Suprapubic skin (tissue), 4 donors: ENCODE measurements around the gene TNS1. TPM values are rescaled to one million over a fixed set of nuclear protein-coding genes. Genes with fewer than 3 reads are reported as not detected.

Source experiments
- DNase-seq, 2 donors: peaks; one replicate each; pipeline ENCODE4 v3.0.0-alpha.2; 2019; ENCODE audit warnings: low spot score in 2 of 2
- H3K27ac ChIP-seq: fragments of 200-600 bp; sonication (generic); one replicate; pipeline ENCODE4 v1.5.1; 2019
- H3K27me3 ChIP-seq: fragments of 200-600 bp; sonication (generic); one replicate; pipeline ENCODE4 v1.5.1; 2019
- H3K36me3 ChIP-seq: fragments of 200-600 bp; sonication (generic); one replicate; pipeline ENCODE4 v1.5.1; 2019
- H3K4me1 ChIP-seq: fragments of 200-600 bp; sonication (generic); one replicate; pipeline ENCODE4 v1.5.1; 2019
- H3K4me3 ChIP-seq: fragments of 200-600 bp; sonication (generic); one replicate; pipeline ENCODE4 v1.5.1; 2019; ENCODE audit warnings: mild to moderate bottlenecking
- H3K9me3 ChIP-seq: fragments of 200-600 bp; sonication (generic); one replicate; pipeline ENCODE4 v1.5.1; 2019
- EP300 ChIP-seq: sonication (generic); formaldehyde crosslinking; IDR thresholded peaks from one replicate; pipeline ENCODE4 v1.6.1; 2017; ENCODE audit warnings: antibody characterized with exemption
- POLR2A ChIP-seq, 2 donors: fragments of 450-650 bp; IDR thresholded peaks; one replicate each; pipeline ENCODE4 v1.6.1; 2017; ENCODE audit warnings: antibody characterized with exemption in 2 of 2, mild to moderate bottlenecking in 2 of 2, moderate library complexity in 2 of 2
- POLR2AphosphoS5 ChIP-seq, 3 donors: sonication (generic); formaldehyde crosslinking; IDR thresholded peaks; one replicate each; pipeline ENCODE4 v1.6.1; 2017; ENCODE audit warnings: antibody characterized with exemption in 3 of 3
- WGBS: methylation state at CpG from one replicate; pipeline ENCODE4 v1.1.5; 2018; 5-methylcytosine and 5-hydroxymethylcytosine counted together
- total RNA-seq, 4 donors: library from RNA; depleted of rRNA; stranded (reverse); fragments of >200 nt; gene quantifications; one replicate each; pipeline ENCODE4 v1.1.0, GENCODE V29; 2016
- TF ChIP-seq, protein P1 (sequence below), 2 donors: fragments of 200-600 bp in 1 of 2; fragments of 450-650 bp in 1 of 2; sonication (generic) in 1 of 2; IDR thresholded peaks; one replicate each; pipeline ENCODE4 v1.5.1; 2016 to 2019; ENCODE audit warnings: antibody characterized with exemption in 2 of 2, mild to moderate bottlenecking in 1 of 2, moderate library complexity in 1 of 2

The TNS1 gene
- total RNA-seq, 4 donors from 2014 or later = 64.1 to 145 (median 99.5) TPM

DNA sequence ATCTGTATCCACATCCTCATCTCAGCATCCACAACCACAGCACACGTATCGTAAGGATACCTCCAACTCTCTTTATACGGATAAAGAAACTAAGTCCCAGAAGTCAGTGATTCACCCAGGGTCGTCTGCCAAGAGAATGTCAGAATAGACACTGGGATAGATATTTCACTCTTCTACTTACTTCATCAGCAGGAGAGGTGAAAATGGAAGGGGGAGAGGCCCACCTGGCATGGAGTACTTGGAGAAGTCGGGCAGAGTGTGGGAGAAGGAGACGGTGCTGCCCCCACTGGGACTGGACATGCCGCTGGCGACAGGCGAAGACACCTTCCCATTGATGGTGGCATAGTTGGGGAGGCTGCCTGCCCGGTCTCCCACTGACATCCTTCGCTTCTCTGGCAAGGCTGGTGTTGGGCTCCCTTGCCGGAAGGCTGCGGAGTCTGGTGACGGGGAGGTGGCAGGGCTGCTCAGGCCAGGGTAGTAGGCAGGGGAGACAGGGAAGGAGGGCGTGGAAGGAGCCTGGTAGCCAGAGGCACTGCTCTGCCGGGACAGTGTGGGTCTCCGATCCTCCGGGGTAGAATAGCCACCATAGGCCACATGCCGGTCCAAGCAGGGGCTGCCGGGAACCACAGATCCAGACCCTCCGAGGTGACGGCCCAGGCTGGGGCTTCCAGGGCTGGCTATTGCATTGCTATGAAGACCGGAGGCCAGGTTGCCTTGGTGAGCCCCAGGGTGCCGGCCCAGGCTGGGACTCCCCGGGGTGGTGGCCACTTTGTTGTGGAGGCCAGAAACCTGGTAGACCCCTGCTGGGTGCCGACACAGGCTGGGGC, 185.1 kb downstream of the TNS1 start:
- no peak overlapping the region for H3K27ac ChIP-seq
- no peak for DNase-seq
- peaks cover 36% of the 10 kb centered on the region for H3K4me1 ChIP-seq
- no peak for TF ChIP-seq POLR2AphosphoS5 (IDR thresholded peaks at IDR 0.05)
- no peak for TF ChIP-seq EP300
- TF ChIP-seq POLR2A (IDR thresholded peaks at IDR 0.05) = no peak
- TF ChIP-seq, protein P1, sequence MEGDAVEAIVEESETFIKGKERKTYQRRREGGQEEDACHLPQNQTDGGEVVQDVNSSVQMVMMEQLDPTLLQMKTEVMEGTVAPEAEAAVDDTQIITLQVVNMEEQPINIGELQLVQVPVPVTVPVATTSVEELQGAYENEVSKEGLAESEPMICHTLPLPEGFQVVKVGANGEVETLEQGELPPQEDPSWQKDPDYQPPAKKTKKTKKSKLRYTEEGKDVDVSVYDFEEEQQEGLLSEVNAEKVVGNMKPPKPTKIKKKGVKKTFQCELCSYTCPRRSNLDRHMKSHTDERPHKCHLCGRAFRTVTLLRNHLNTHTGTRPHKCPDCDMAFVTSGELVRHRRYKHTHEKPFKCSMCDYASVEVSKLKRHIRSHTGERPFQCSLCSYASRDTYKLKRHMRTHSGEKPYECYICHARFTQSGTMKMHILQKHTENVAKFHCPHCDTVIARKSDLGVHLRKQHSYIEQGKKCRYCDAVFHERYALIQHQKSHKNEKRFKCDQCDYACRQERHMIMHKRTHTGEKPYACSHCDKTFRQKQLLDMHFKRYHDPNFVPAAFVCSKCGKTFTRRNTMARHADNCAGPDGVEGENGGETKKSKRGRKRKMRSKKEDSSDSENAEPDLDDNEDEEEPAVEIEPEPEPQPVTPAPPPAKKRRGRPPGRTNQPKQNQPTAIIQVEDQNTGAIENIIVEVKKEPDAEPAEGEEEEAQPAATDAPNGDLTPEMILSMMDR (IDR thresholded peaks at IDR 0.05) = no peak
- H3K9me3 ChIP-seq = no peaks in the 10 kb centered on the region
- H3K27me3 ChIP-seq = no peaks in the 10 kb centered on the region
- H3K4me3 ChIP-seq = no peak overlapping the region
- peaks cover 77% of the 10 kb centered on the region for H3K36me3 ChIP-seq
- WGBS = 87% methylated on average over 19 of the region's 26 CpGs

GRCh38 chr2:217816396-217816869, 186.4 kb downstream of the TNS1 start:
- Histone ChIP-seq H3K4me1 (peaks cover 23% of the 10 kb centered on the region), H3K27ac (no peak overlapping the region), H3K27me3 (no peaks in the 10 kb centered on the region), H3K36me3 (peaks cover 83% of the 10 kb centered on the region), H3K4me3 (no peak overlapping the region), H3K9me3 (no peaks in the 10 kb centered on the region)
- 28% methylated on average over 11 of the region's 11 CpGs for WGBS
- no peak for DNase-seq
- TF ChIP-seq POLR2AphosphoS5 (IDR thresholded peaks at IDR 0.05) (no peak), POLR2A (IDR thresholded peaks at IDR 0.05) (no peak), EP300 (no peak)
- TF ChIP-seq, protein P1 (IDR thresholded peaks at IDR 0.05) = no peak

DNA sequence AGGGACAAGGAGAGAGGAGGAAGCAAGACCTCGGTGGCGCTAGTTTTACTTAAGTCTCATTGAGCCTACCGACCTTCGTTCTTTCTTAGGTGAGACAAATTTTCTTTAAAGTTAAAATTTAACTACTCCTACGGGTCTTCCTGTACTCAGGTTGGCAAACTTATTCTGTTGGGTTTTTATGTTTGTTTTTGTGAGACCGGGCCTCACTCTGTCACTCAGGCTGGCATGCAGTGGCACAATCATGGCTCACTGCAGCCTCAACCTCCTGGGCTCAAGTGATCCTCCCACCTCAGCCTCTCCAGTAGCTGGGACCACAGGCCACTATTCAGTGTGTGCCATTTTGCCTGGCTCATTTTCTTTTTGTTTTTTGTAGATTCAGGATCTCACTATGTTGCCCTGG, 189.0 kb downstream of the TNS1 start:
- no peak overlapping the region for H3K4me3 ChIP-seq
- no peaks in the 10 kb centered on the region for H3K27me3 ChIP-seq
- no peak for DNase-seq
- no peak overlapping the region for H3K27ac ChIP-seq
- H3K9me3 ChIP-seq = no peaks in the 10 kb centered on the region
- TF ChIP-seq, protein P1 (IDR thresholded peaks at IDR 0.05) = no peak
- TF ChIP-seq POLR2AphosphoS5 (IDR thresholded peaks at IDR 0.05) = no peak
- TF ChIP-seq EP300 = no peak
- TF ChIP-seq POLR2A (IDR thresholded peaks at IDR 0.05) = no peak
- H3K4me1 ChIP-seq = peaks cover 16% of the 10 kb centered on the region
- 88% methylated on average over 6 of the region's 6 CpGs for WGBS
- H3K36me3 ChIP-seq = peaks cover 85% of the 10 kb centered on the region

DNA sequence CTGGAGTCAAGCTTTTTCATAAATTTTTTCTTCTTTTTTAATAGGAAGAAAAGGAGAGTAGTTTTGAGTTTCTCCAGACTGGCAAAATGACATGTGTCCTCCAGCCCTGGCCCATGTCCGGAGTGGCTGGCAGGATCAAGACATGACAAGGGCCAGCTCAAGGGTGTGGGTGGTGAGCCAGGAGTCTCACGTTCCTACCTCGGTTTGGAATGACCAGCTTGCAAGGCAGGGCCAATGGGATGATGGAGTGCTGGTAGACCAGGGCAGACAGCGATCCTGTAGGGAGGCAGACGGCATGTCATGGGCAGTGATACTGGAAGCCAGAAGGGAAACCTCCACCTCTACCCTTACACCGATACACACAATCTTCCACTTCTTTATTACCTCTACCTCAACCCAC, 190.6 kb downstream of the TNS1 start:
- peaks cover 10% of the 10 kb centered on the region for H3K4me1 ChIP-seq
- TF ChIP-seq EP300 (no peak), POLR2A (IDR thresholded peaks at IDR 0.05) (no peak), POLR2AphosphoS5 (IDR thresholded peaks at IDR 0.05) (no peak)
- TF ChIP-seq, protein P1 (IDR thresholded peaks at IDR 0.05) = no peak
- H3K27me3 ChIP-seq = no peaks in the 10 kb centered on the region
- no peak overlapping the region for H3K4me3 ChIP-seq
- H3K27ac ChIP-seq = no peak overlapping the region
- 82% methylated on average over 6 of the region's 6 CpGs for WGBS
- H3K9me3 ChIP-seq = no peaks in the 10 kb centered on the region
- peaks cover 85% of the 10 kb centered on the region for H3K36me3 ChIP-seq
- DNase-seq = no peak

GRCh38 chr2:217810260-217810659, 192.5 kb downstream of the TNS1 start:
- WGBS = 72% methylated on average over 7 of the region's 7 CpGs
- TF ChIP-seq, protein P1 (IDR thresholded peaks at IDR 0.05) = no peak
- TF ChIP-seq EP300 (no peak), POLR2AphosphoS5 (IDR thresholded peaks at IDR 0.05) (no peak), POLR2A (IDR thresholded peaks at IDR 0.05) (no peak)
- Histone ChIP-seq H3K27ac (no peak overlapping the region), H3K4me3 (no peak overlapping the region), H3K36me3 (peaks cover 84% of the 10 kb centered on the region), H3K9me3 (no peaks in the 10 kb centered on the region), H3K27me3 (no peaks in the 10 kb centered on the region), H3K4me1 (peaks cover 13% of the 10 kb centered on the region)
- DNase-seq = no peak
